ENCODE data around the gene ATP5F1D. TPM values are rescaled to one million over a fixed set of nuclear protein-coding genes. Genes with fewer than 3 reads are reported as not detected.
A peak's percentile ranks its signal among the peaks of the same experiment; 100 is the strongest.

Gene ATP5F1D
- total RNA-seq, 1 experiment from 2014 or later = 51.3 TPM

DNA sequence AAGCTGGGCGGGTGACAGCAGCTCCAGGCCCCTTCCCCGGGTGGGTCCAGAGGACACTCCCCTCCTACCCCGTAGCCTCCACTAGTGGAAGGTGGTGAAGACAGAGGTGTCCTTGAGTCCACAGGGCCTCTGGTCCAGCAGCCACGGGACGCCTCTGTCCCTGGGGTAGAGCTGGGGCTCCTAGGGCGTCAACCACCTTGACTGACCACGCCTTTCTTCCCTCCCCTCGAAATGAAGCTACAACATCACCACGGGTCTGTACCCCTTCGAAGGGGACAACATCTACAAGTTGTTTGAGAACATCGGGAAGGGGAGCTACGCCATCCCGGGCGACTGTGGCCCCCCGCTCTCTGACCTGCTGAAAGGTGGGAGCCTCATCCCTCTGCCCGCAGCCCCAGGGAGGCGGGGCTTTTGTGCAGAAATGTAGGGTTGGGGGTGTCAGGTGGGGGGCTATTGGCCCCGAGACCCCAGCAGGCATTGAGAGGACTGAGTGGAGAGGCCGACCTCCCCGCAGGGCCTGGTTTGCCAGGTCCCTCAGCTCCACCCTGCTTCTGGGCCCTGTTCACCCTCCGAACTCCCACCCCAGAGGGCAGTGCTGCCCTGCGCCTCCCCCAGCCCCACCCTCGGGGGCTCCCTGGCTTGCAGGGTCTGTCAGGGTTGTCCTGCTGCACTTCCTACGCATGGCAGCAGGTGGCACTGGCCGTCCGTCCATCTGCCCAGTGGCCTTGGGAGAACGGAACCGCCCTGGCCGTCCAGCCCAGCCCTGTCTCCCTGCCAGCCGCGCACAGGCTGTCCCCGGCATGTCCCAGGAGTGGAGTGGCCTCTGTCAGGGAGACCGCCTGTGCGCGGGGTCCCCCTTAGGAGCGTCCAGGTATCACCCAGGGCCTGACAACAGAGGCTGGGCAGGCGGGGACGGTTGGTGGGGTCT lies 20.3 kb upstream of the ATP5F1D start:
- peak; percentile 34 for DNase-seq (ENCODE audit: low read depth)

DNA sequence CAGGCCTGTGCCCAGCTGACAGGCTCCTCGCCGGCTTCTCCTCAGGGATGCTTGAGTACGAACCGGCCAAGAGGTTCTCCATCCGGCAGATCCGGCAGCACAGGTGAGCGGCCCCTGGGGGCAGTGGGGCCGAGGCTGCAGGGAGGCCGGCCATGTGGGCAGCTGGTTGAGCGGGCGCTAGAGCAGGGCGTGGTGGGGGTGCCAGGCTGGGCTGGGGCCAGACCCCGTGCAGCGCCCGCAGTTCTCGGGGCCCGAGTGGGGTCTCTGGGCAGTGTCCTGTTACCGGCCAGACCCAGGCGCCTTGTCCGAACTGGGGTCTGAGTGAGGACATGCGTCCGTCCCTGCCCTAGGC lies 19.7 kb upstream of the ATP5F1D start:
- no peak for DNase-seq (ENCODE audit: low read depth)

- no peak for DNase-seq (ENCODE audit: low read depth)
These were observed 19.2 kb upstream of the ATP5F1D start for GRCh38 chr19:1222394-1222793.

DNA sequence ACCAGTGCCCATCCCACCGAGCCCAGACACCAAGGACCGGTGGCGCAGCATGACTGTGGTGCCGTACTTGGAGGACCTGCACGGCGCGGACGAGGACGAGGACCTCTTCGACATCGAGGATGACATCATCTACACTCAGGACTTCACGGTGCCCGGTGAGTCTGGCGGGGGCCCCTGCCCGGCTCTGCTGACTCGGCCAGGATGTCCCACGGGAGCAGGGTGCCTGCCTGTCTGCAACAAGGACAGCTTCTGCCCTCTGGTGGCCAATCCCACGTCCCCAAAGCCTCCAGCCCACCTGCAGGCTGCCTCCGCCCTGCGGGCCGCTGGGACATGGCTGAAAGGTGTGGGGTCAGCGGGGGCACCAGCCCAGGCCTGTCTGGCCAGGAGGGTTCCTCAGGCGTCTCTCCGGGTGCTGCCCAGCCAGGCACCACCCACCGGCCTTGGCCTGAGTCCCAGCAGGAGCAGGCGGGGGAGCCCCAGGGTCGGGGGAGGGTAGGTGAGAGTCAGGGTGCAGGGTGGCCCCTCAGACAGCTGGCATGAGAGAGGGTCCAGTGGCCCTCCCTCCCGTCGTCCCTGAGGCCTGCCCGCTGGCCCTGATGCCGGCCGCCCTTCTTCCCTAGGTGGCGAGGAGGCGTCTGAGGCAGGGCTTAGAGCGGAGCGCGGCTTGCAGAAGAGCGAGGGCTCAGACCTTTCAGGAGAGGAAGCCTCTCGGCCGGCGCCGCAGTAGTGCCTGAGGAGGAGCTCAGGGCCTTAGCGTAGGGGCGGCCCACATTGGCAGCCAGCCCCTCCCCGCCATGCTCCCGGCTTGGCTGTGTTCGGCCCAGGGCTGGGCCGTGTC lies 18.3 kb upstream of the ATP5F1D start:
- DNase-seq (ENCODE audit: low read depth) = no peak

DNA sequence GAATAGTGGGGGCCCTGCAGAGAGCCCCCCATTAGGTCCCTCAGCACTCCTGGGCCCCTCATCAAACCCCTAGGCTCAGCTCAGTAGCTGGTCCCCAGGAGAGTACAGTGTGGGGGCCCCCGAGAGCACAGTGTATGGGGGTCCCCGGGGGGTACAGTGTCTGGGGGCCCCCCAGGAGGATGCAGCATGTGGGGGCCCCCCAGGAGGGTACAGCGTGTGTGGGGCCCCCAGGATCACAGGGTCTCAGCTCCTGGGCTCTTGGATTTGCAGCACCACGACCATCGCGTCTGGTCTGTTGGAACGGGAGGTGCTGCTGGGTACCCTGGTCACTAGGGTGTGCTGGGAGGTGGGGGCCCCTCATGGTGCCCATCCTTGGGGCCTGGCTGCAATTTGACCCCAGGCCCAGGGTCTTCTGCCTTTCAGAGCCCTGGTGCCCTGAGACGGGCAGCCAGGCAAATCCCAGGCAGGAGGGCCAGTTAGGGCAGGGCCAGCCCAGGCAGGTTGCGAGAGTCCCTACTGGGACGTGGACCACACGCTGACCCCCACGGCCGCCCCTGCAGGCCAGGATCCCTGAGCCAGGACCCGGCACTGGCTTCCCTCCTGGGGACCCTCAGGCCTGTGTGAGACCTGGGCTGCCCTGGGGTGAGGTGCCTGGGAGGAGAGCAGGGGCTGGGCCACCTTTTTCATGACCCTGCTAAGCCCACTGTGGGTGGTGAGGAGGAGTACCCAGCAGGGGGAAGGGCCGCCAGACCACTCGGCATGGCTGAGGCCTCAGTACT lies 17.3 kb upstream of the ATP5F1D start:
- no peak for DNase-seq (ENCODE audit: low read depth)

- DNase-seq (ENCODE audit: low read depth) = no peak
These were observed 16.7 kb upstream of the ATP5F1D start for GRCh38 chr19:1224847-1225246.

DNA sequence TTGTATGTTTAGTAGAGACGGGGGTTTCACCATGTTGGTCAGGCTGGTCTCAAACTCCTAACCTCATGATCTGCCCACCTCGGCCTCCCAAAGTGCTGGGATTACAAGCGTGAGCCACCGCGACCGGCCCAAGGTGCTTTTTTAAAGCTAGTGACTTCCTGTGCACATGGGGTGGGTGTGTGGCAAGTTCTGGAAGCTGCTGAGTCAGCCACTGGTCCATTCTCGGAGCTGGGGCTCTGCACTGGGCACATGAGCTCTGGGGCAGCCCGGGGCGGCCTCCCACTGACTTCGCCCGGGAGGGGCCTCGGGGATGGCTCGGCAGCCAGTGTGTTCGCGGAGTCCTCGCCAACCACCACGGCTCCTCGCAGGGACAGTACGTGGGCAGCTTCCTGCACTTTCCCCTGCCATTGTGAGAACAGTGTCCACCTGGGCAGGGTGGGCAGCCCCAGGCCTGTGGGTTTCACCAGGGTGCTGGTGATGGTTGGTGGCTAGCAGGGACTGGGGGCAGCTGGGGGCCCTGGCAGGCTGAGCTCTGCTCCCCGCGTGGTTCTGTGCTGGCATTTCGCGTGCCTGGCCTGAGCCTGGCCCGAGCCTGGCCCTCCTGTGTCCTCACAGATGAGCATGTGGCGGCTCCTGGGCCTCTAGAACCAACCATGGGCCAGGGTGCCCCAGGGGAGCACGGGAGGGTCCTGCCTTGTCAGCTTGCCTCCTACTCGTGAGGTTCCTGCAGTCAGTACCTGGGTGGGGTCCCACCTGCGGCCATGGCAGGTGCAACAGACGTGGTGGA lies 15.9 kb upstream of the ATP5F1D start:
- DNase-seq (ENCODE audit: low read depth) = no peak

DNA sequence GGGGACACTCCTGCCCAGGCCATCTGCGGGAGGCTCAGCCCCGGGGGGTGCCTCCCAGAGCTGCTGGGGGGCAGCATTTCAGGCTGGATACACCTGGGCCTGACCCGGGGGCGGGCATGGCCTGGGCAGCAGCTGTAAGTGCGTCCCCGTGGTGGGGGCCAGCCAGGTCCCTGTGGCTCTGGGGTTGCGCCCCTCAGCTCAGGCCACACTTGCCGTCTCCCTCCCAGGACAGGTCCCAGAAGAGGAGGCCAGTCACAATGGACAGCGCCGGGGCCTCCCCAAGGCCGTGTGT lies 15.4 kb upstream of the ATP5F1D start:
- no peak for DNase-seq (ENCODE audit: low read depth)

- DNase-seq (ENCODE audit: low read depth) = no peak
These were observed 14.8 kb upstream of the ATP5F1D start for GRCh38 chr19:1226522-1227303.

GRCh38 chr19:1227304-1228054 lies 14.1 kb upstream of the ATP5F1D start:
- DNase-seq (ENCODE audit: low read depth) = no peak

DNA sequence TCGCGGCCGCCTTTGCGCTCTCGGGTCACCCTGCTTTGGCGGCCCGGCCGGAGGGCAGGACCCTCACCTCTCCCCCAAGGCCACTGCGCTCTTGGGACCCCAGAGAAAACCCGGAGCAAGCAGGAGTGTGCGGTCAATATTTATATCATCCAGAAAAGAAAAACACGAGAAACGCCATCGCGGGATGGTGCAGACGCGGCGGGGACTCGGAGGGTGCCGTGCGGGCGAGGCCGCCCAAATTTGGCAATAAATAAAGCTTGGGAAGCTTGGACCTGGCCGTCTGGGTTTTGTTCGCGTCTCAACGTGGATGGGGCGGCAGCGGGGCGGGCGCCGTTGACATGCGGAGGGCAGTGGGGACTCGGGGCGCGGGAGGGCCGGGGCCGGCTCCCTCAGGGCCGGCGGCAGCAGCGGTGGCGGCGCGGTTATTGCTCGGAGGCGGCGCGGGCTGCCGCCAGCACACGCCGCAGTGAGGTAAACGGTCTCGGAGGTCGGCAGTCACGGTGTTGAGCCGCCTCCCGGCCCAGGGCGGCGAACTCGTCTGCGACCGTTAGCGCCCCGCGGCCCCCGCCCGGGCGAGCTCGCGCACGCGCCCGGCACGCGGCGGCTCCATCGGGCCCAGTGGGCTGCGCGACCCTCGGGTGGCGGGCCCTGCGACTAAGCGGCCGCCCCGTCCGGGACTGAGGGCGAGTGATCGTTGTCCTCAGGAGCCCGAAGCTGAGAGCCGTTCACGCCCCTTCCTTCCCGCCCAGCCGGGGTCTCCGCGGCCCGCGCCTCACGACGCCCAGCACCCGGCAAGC lies 13.2 kb upstream of the ATP5F1D start:
- no peak for DNase-seq (ENCODE audit: low read depth)

DNA sequence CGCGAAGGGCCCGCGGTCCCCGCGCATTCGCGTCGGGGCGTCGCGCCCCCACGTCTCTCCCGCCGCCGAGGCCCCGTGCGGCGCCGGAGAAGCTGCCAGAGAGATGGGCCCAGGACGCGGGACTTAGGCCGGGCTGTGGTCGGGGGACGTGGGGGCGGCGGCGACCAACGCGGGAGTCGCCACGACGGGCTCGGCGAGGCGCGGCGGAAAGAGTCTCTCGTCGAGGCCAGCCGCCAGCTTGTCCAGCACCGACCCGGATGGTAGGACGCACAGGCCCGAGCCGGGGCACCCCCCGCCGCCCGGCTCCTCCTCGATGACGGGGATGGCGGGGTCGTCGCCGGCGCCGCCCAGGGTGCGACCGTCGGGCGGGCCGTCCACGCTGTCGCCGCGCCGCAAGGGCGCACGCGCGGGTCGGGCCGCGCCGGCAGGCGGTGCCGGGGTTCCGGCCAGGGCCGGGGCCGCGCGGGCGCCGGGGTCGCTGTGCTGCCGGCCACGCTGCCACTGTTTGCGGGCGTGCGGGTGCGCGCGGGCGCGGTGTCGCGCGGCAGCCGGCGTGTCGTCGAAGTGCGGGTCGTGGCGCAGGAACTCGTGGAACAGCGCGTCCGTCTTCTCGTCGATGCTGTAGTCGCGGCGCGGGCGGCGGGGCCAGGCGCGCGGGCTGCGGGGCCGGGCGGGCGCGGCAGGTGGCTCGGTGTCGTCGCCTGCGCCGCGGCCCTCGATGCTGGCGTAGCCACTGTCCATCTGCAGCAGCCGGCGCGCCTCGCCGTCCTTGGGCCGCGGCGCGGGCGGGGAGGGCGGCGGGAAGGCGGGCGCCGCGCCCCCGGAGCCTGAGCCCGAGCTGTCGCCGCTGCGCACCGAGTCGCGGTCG lies 12.3 kb upstream of the ATP5F1D start:
- DNase-seq (ENCODE audit: low read depth) = no peak

DNA sequence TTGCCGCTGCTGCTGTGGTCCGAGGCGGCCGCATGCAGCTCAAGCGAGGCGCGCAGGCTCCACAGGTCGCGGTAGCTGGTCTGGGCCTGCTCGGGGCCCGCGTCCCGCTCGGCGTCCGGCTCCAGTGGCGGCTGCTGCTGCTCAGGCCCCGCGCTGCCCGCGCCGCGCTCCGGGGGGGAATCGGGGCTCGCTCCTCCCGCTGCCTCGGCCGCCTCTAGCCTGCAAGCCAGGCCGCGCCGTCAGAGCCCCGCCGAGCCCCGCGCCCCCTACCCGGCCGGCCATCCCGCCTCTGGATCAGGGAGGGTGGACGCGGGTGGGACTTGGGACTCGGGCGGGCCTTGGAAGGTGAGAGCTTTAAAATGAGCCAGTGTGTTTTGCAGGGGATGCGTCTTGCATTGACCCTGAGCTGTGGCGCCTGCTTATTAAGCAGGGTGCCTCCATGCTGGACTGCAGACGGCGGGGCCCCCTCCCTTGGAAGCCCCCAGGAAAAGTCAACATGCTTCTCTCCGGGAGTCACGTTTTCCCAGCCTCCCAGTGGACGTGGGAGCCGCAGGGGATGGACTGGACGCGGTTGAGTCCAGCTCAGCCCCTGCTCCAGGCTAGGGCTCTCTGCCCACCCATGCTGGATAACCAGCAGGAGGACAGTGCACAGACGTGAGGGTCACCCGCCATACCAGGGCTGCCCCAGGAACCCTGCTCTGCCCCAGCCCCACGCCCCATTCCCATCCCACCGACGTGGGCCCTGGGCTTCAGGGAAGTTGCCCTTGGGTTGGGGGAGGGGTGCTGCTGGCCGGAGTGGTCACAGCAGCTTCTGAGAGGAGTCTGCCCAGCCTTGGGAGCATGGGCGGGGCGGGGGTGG lies 11.4 kb upstream of the ATP5F1D start:
- no peak for DNase-seq (ENCODE audit: low read depth)

- no peak for DNase-seq (ENCODE audit: low read depth)
These were observed 10.6 kb upstream of the ATP5F1D start for GRCh38 chr19:1230783-1231489.

- no peak for DNase-seq (ENCODE audit: low read depth)
These were observed 9.6 kb upstream of the ATP5F1D start for GRCh38 chr19:1231729-1232637.
